GM12878 (cell line): ENCODE measurements around the gene AOPEP. TPM values are rescaled to one million over a fixed set of nuclear protein-coding genes. Genes with fewer than 3 reads are reported as not detected.

ENCODE experiments used
- ATAC-seq: fragments of 200-7000 bp; cut with Tn5 transposase; 3 replicates; pipeline ENCODE4 v1.9.1; 2020; ENCODE audit warnings: mild to moderate bottlenecking, moderate library complexity
- BruUV-seq: library from RNA; stranded (reverse); fragments of 400-500 nt; replicated peaks from 2 replicates; lab custom pipeline; 2021; lab: Mats Ljungman, UMichigan
- CTCF ChIA-PET: fragments of 300-600 bp; sonication (Branson Sonifier 250); formaldehyde crosslinking; extraction: SDS; loops from one replicate; lab custom pipeline; 2021; ENCODE audit warnings: inconsistent platforms; lab: Yijun Ruan, JAX
- POLR2A ChIA-PET: fragments of 350-600 bp; formaldehyde crosslinking; extraction: SDS; loops from one replicate; lab custom pipeline; 2021; ENCODE audit warnings: inconsistent platforms; lab: Charles Lee
- RAD21 ChIA-PET: fragments of 300-600 bp; sonication (Branson Sonifier 250); formaldehyde crosslinking; loops from one replicate; lab custom pipeline; 2023; ENCODE audit warnings: antibody characterized with exemption; ENCODE audit not compliant: unreplicated experiment; lab: Charles Lee
- SMC1A ChIA-PET: fragments of 300-600 bp; sonication (Branson Sonifier 250); formaldehyde crosslinking; loops from one replicate; lab custom pipeline; 2023; ENCODE audit not compliant: unreplicated experiment, uncharacterized antibody; lab: Charles Lee
- DNase-seq: peaks from one replicate; pipeline ENCODE4 v3.0.0-alpha.2; 2011; ENCODE audit warnings: low read depth, low spot score
- FAIRE-seq: peaks from 3 replicates; lab custom pipeline; 2011; peaks lifted over from hg19 to GRCh38; lab: Jason Lieb, UNC
- H2AFZ ChIP-seq: 2 replicates; pipeline ENCODE4 v1.6.0; 2011; ENCODE audit warnings: low read depth, low read length, control low read depth; ENCODE audit not compliant: control insufficient read depth
- H3K27ac ChIP-seq: 2 replicates; pipeline ENCODE4 v1.5.1; 2011; ENCODE audit warnings: control low read depth; ENCODE audit not compliant: control insufficient read depth, insufficient read depth
- H3K27me3 ChIP-seq, 2 experiments: replicated peaks in 1 of 2; 2 replicates each; pipeline versions ENCODE4 v1.6.0 to v1.6.1; 2011; ENCODE audit warnings: low read length in 1 of 2; ENCODE audit not compliant: control insufficient read depth in 2 of 2, insufficient read depth in 2 of 2
- H3K36me3 ChIP-seq, 2 experiments: 2 replicates each; pipeline ENCODE4 v1.5.1; 2011; ENCODE audit warnings: low read length in 1 of 2; ENCODE audit not compliant: control insufficient read depth in 2 of 2, insufficient read depth in 2 of 2
- H3K4me1 ChIP-seq: 2 replicates; pipeline ENCODE4 v1.6.1; 2011; ENCODE audit warnings: mild to moderate bottlenecking, low read length, moderate library complexity, mixed read lengths; ENCODE audit not compliant: control insufficient read depth, insufficient read depth
- H3K4me2 ChIP-seq: 2 replicates; pipeline ENCODE4 v1.6.0; 2011; ENCODE audit warnings: control low read depth; ENCODE audit not compliant: control insufficient read depth, insufficient read depth
- H3K4me3 ChIP-seq: fragments of 200-600 bp; sonication (generic); 2 replicates; pipeline ENCODE4 v1.5.1; 2016
- H3K79me2 ChIP-seq: 2 replicates; pipeline ENCODE4 v1.6.0; 2011; ENCODE audit warnings: low read length; ENCODE audit not compliant: control insufficient read depth, insufficient read depth
- H3K9ac ChIP-seq: 2 replicates; pipeline ENCODE4 v1.8.0; 2011; ENCODE audit warnings: low read length, control low read depth, mixed read lengths; ENCODE audit not compliant: control insufficient read depth, insufficient read depth
- H3K9me3 ChIP-seq: replicated peaks from 3 replicates; pipeline ENCODE4 v1.5.1; 2011; ENCODE audit warnings: mild to moderate bottlenecking, low read length; ENCODE audit not compliant: control insufficient read depth, insufficient read depth
- H4K20me1 ChIP-seq: 2 replicates; pipeline ENCODE4 v1.6.0; 2011; ENCODE audit not compliant: control insufficient read depth, insufficient read depth
- ATF2 ChIP-seq: IDR thresholded peaks from 2 replicates; pipeline ENCODE4 v1.6.1; 2012; ENCODE audit warnings: low read length, inconsistent platforms
- CBFB ChIP-seq: IDR thresholded peaks from 2 replicates; pipeline ENCODE4 v1.6.1; 2016; ENCODE audit warnings: antibody characterized with exemption, low read depth
- CHD1 ChIP-seq: IDR thresholded peaks from 2 replicates; pipeline ENCODE4 v1.6.1; 2012; ENCODE audit warnings: low read depth, low read length, improper control_type of control experiment
- MYB ChIP-seq: fragments of 150-350 bp; IDR thresholded peaks from 2 replicates; pipeline ENCODE4 v1.6.1; 2014; ENCODE audit warnings: mild to moderate bottlenecking, low read depth, low read length, borderline replicate concordance
- NBN ChIP-seq: fragments of 450-650 bp; IDR thresholded peaks from 2 replicates; pipeline ENCODE4 v1.6.1; 2016
- NR2C2 ChIP-seq: IDR thresholded peaks from 2 replicates; pipeline ENCODE4 v1.6.1; 2011; ENCODE audit warnings: borderline replicate concordance, low read depth; ENCODE audit not compliant: control insufficient read depth, insufficient read length
- SP1 ChIP-seq: IDR thresholded peaks from one replicate; pipeline ENCODE4 v1.6.1; 2011; ENCODE audit warnings: low read depth, low read length
- SUPT20H ChIP-seq: IDR thresholded peaks from 2 replicates; pipeline ENCODE4 v1.6.1; 2011; ENCODE audit warnings: low read depth, mild to moderate bottlenecking, low read length, moderate library complexity, borderline replicate concordance; ENCODE audit not compliant: control insufficient read depth
- TCF3 ChIP-seq: IDR thresholded peaks from 2 replicates; pipeline ENCODE4 v1.6.1; 2012; ENCODE audit warnings: low read depth, mild to moderate bottlenecking, low read length, borderline replicate concordance; ENCODE audit not compliant: insufficient read depth
- YBX1 ChIP-seq: fragments of 450-650 bp; IDR thresholded peaks from 2 replicates; pipeline ENCODE4 v1.6.1; 2016; ENCODE audit warnings: antibody characterized with exemption
- WGBS: methylation state at CpG from one replicate; pipeline ENCODE4 v1.1.6; 2016; ENCODE audit warnings: low lambda C conversion rate; ENCODE audit not compliant: insufficient replicate concordance, insufficient coverage; ENCODE audit errors: missing lambda C conversion rate; 5-methylcytosine and 5-hydroxymethylcytosine counted together
- in situ Hi-C: fragments of 300-500 bp; cut with MboI; formaldehyde crosslinking; loops from 9 replicates; pipeline ENCODE4 v1.14.3; 2018; ENCODE audit warnings: mixed read lengths
- intact Hi-C: fragments of 100-400 bp; cut with micrococcal nuclease; formaldehyde crosslinking; loops from one replicate; pipeline ENCODE4 v1.14.2; 2022; ENCODE audit not compliant: unreplicated experiment
- polyA plus RNA-seq, 11 experiments: library from polyadenylated mRNA; depleted of rRNA in 4 of 11; unstranded in 6 of 11; stranded (reverse) in 5 of 11; fragments of >200 nt; fragmentation: Nextera tagmentation in 4 of 11; fragmentation: Illumina TruSeq in 1 of 11; extraction: Ambion mirVana in 4 of 11; extraction: Trizol in 1 of 11; gene quantifications; 1 replicate in 1 of 11; 2 replicates in 10 of 11; pipeline versions ENCODE4 v1.2.1 to v1.2.3, GENCODE V29; 2011 to 2016; ENCODE audit warnings: inconsistent platforms in 2 of 11, missing spikeins in 2 of 11, low read depth in 1 of 11
- total RNA-seq, 4 experiments: library from RNA; depleted of rRNA in 3 of 4; stranded (reverse); fragments of >200 nt in 3 of 4; fragmentation: Illumina TruSeq in 1 of 4; extraction: Trizol in 1 of 4; gene quantifications; 2 replicates each; pipeline versions ENCODE4 v1.2.1 to v1.2.3, GENCODE V29; 2013 to 2021
- TF ChIP-seq, protein P1 (sequence below): fragments of 450-650 bp; formaldehyde crosslinking; IDR thresholded peaks from 2 replicates; pipeline ENCODE4 v1.5.0; 2022; ENCODE audit warnings: mild to moderate bottlenecking, missing genetic modification characterization

AOPEP gene
- total and polyA plus RNA-seq, 10 of the 15 experiments (the other 5 are each of a cell fraction or from before 2014, with no cell fraction given), result 2.3 to 16.9 (median 10.1) TPM

GRCh38 chr9:94819161-94819687 is 92.7 kb downstream of the AOPEP start:
- WGBS, result 96% methylated on average over 8 of the region's 8 CpGs
- Histone ChIP-seq H3K36me3 (no peaks in the 10 kb centered on the region), H3K4me3 (no peak overlapping the region), H4K20me1 (no peaks in the 10 kb centered on the region), H3K27ac (no peak overlapping the region), H3K27me3 (no peaks in the 10 kb centered on the region), H2AFZ (no peak overlapping the region), H3K4me1 (peaks cover 11% of the 10 kb centered on the region), H3K79me2 (no peaks in the 10 kb centered on the region), H3K9me3 (no peaks in the 10 kb centered on the region), H3K4me2 (no peak overlapping the region), H3K9ac (no peak overlapping the region)
- DNase-seq (no peak), ATAC-seq (no peak), FAIRE-seq (no peak)
- intact Hi-C loops, result no loop called here
- ChIA-PET CTCF (interaction anchor here (1.9 kb wide), 1 partner anchor 15 kb away, joined by 6 read pairs; no protein-coding TSS in a partner anchor), RAD21 (no interaction called here), SMC1A (interaction anchor here (0.7 to 1.3 kb wide), 7 partner anchors 11 to 1365 kb away, joined by 3 to 7 read pairs (median 4); no protein-coding TSS in a partner anchor), POLR2A (interaction anchor here (0.6 to 1.6 kb wide), 2 partner anchors 11 to 13 kb away, joined by 4 to 7 read pairs; no protein-coding TSS in a partner anchor)
- in situ Hi-C loops, result no loop called here
- no TSS peak for BruUV-seq
- no peak for TF ChIP-seq MYB
- TF ChIP-seq NR2C2, result no peak
- TF ChIP-seq CBFB, result no peak
- no peak for TF ChIP-seq CHD1
- TF ChIP-seq YBX1, result no peak
- TF ChIP-seq TCF3, result no peak
- no peak for TF ChIP-seq SP1
- TF ChIP-seq SUPT20H, result no peak
- TF ChIP-seq ATF2, result no peak
- TF ChIP-seq NBN, result no peak
- TF ChIP-seq, protein P1, sequence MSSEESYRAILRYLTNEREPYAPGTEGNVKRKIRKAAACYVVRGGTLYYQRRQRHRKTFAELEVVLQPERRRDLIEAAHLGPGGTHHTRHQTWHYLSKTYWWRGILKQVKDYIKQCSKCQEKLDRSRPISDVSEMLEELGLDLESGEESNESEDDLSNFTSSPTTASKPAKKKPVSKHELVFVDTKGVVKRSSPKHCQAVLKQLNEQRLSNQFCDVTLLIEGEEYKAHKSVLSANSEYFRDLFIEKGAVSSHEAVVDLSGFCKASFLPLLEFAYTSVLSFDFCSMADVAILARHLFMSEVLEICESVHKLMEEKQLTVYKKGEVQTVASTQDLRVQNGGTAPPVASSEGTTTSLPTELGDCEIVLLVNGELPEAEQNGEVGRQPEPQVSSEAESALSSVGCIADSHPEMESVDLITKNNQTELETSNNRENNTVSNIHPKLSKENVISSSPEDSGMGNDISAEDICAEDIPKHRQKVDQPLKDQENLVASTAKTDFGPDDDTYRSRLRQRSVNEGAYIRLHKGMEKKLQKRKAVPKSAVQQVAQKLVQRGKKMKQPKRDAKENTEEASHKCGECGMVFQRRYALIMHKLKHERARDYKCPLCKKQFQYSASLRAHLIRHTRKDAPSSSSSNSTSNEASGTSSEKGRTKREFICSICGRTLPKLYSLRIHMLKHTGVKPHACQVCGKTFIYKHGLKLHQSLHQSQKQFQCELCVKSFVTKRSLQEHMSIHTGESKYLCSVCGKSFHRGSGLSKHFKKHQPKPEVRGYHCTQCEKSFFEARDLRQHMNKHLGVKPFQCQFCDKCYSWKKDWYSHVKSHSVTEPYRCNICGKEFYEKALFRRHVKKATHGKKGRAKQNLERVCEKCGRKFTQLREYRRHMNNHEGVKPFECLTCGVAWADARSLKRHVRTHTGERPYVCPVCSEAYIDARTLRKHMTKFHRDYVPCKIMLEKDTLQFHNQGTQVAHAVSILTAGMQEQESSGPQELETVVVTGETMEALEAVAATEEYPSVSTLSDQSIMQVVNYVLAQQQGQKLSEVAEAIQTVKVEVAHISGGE, result no peak
